Stimulated activated CD8-positive, alpha-beta memory T cell treated with anti-CD3 and anti-CD28 coated beads, Interleukin-7, amount 100 ng/mL, for 48 hours (primary cell): ENCODE results near the gene C22orf15.

Experiments
- DNase-seq, 2 donors: peaks; one replicate each; pipeline ENCODE4 v3.0.0-alpha.2; 2020; ENCODE audit warnings: low read depth in 1 of 2; ENCODE audit errors: extremely low read depth in 1 of 2

The C22orf15 gene

GRCh38 chr22:23772649-23773473, 10.1 kb downstream of the C22orf15 start, which contains the start of gene MMP11:
Gene MMP11, plus strand, starts transcription at chr22:23772849. Its CDS starts 22 bp downstream, at chr22:23772871.
- no peak for DNase-seq

GRCh38 chr22:23773483-23774113, 10.8 kb downstream of the C22orf15 start:
- no peak for DNase-seq

- no peak for DNase-seq
These were observed 11.5 kb downstream of the C22orf15 start for GRCh38 chr22:23774114-23774921.

- no peak for DNase-seq
These were observed 12.2 kb downstream of the C22orf15 start for GRCh38 chr22:23774922-23775436.

GRCh38 chr22:23775779-23776375, 13.1 kb downstream of the C22orf15 start:
- DNase-seq, result no peak

- DNase-seq, result no peak
These were observed 15.2 kb downstream of the C22orf15 start for GRCh38 chr22:23777776-23778576.

GRCh38 chr22:23778577-23778900, 15.7 kb downstream of the C22orf15 start:
- DNase-seq, result no peak

- no peak for DNase-seq
These were observed 16.3 kb downstream of the C22orf15 start for GRCh38 chr22:23779083-23779482.

GRCh38 chr22:23779731-23780130, 16.9 kb downstream of the C22orf15 start:
- DNase-seq, result no peak

- no peak for DNase-seq
These were observed 17.5 kb downstream of the C22orf15 start for GRCh38 chr22:23780146-23780748.

GRCh38 chr22:23781065-23781464, 18.3 kb downstream of the C22orf15 start:
- DNase-seq, result no peak

- no peak for DNase-seq
These were observed 18.9 kb downstream of the C22orf15 start for GRCh38 chr22:23781511-23782183.

- DNase-seq, result no peak
These were observed 19.5 kb downstream of the C22orf15 start for GRCh38 chr22:23782252-23782651.

- DNase-seq, result no peak
These were observed 19.9 kb downstream of the C22orf15 start for GRCh38 chr22:23782703-23783102.

GRCh38 chr22:23783265-23784150, 20.7 kb downstream of the C22orf15 start:
- DNase-seq, result no peak

- DNase-seq, result no peak
These were observed 21.5 kb downstream of the C22orf15 start for GRCh38 chr22:23784215-23784732.

GRCh38 chr22:23786261-23786710, 23.5 kb downstream of the C22orf15 start:
- no peak for DNase-seq
